Measurements from ENCODE around the gene CDV3. TPM values are rescaled to one million over a fixed set of nuclear protein-coding genes. Genes with fewer than 3 reads are reported as not detected.

The CDV3 gene

GRCh38 chr3:133627789-133628188 lies 54.3 kb downstream of the CDV3 start:
- Histone ChIP-seq H2AFZ (ENCODE audit: low read length) (no peak overlapping the region), H2BK120ac (ENCODE audit: low read depth, low read length) (no peak overlapping the region), H3K9me3 (replicated peaks in 1 of 2; ENCODE audit: control insufficient read depth in 2 of 2, insufficient read depth in 1 of 2, low read depth in 1 of 2, low read length in 2 of 2) (no peaks in the 10 kb centered on the region), H4K91ac (ENCODE audit: low read depth, low read length, poor library complexity) (no peak overlapping the region), H2AK5ac (ENCODE audit: low read depth, low read length) (no peak overlapping the region), H2BK5ac (ENCODE audit: low read length) (no peak overlapping the region), H3K18ac (ENCODE audit: low read length) (no peak overlapping the region), H3K4ac (ENCODE audit: low read length) (no peak overlapping the region), H3K14ac (ENCODE audit: low read length) (no peak overlapping the region), H3K9ac (ENCODE audit: low read depth, low read length, poor library complexity) (no peak overlapping the region), H2BK15ac (ENCODE audit: low read length) (no peak overlapping the region), H3K4me2 (ENCODE audit: insufficient read depth, low read length, poor library complexity, severe bottlenecking) (no peak overlapping the region), H3K4me3 (ENCODE audit: low read length in 2 of 2) (no peak overlapping the region), H3K27ac (replicated peaks; ENCODE audit: low read length) (no peak overlapping the region), H2BK12ac (ENCODE audit: low read length) (no peak overlapping the region), H3K27me3 (ENCODE audit: control insufficient read depth in 3 of 3, insufficient read depth in 3 of 3, low read depth in 1 of 3, low read length in 3 of 3) (no peaks in the 10 kb centered on the region), H4K8ac (ENCODE audit: low read depth, low read length) (no peak overlapping the region), H3K79me1 (ENCODE audit: low read depth, low read length) (no peaks in the 10 kb centered on the region), H3K4me1 (ENCODE audit: control insufficient read depth in 2 of 2, insufficient read depth in 1 of 2, low read depth in 1 of 2, low read length in 2 of 2) (no peaks in the 10 kb centered on the region), H3K36me3 (replicated peaks in 1 of 2; ENCODE audit: control insufficient read depth in 2 of 2, insufficient read depth in 2 of 2, low read length in 2 of 2) (peaks cover 17 to 96% of the 10 kb centered on the region in 2 donors), H3K23ac (ENCODE audit: low read depth, low read length, poor library complexity) (no peak overlapping the region)
- DNase-seq (ENCODE audit: low spot score): no peak

- Histone ChIP-seq H3K9me3 (replicated peaks in 1 of 2; ENCODE audit: control insufficient read depth in 2 of 2, insufficient read depth in 1 of 2, low read depth in 1 of 2, low read length in 2 of 2) (no peaks in the 10 kb centered on the region), H2BK120ac (ENCODE audit: low read depth, low read length) (no peak overlapping the region), H3K4me2 (ENCODE audit: insufficient read depth, low read length, poor library complexity, severe bottlenecking) (no peak overlapping the region), H3K9ac (ENCODE audit: low read depth, low read length, poor library complexity) (no peak overlapping the region), H2BK15ac (ENCODE audit: low read length) (no peak overlapping the region), H2AK5ac (ENCODE audit: low read depth, low read length) (no peak overlapping the region), H4K8ac (ENCODE audit: low read depth, low read length) (no peak overlapping the region), H3K79me1 (ENCODE audit: low read depth, low read length) (no peaks in the 10 kb centered on the region), H3K4me1 (ENCODE audit: control insufficient read depth in 2 of 2, insufficient read depth in 1 of 2, low read depth in 1 of 2, low read length in 2 of 2) (no peaks in the 10 kb centered on the region), H3K18ac (ENCODE audit: low read length) (no peak overlapping the region), H3K4ac (ENCODE audit: low read length) (no peak overlapping the region), H3K23ac (ENCODE audit: low read depth, low read length, poor library complexity) (no peak overlapping the region), H2BK12ac (ENCODE audit: low read length) (no peak overlapping the region), H3K27ac (replicated peaks; ENCODE audit: low read length) (no peak overlapping the region), H3K14ac (ENCODE audit: low read length) (no peak overlapping the region), H4K91ac (ENCODE audit: low read depth, low read length, poor library complexity) (no peak overlapping the region), H2BK5ac (ENCODE audit: low read length) (no peak overlapping the region), H3K36me3 (replicated peaks in 1 of 2; ENCODE audit: control insufficient read depth in 2 of 2, insufficient read depth in 2 of 2, low read length in 2 of 2) (peaks cover 18 to 95% of the 10 kb centered on the region in 2 donors), H3K27me3 (ENCODE audit: control insufficient read depth in 3 of 3, insufficient read depth in 3 of 3, low read depth in 1 of 3, low read length in 3 of 3) (no peaks in the 10 kb centered on the region), H3K4me3 (ENCODE audit: low read length in 2 of 2) (no peak overlapping the region), H2AFZ (ENCODE audit: low read length) (no peak overlapping the region)
- WGBS, 2 donors (ENCODE audit: extremely low coverage in 2 of 2, insufficient read length in 2 of 2, insufficient replicate concordance in 1 of 2): no CpG with 5 or more reads among the region's 2 CpGs
- DNase-seq (ENCODE audit: low spot score): no peak
These were observed 55.7 kb downstream of the CDV3 start for GRCh38 chr3:133629146-133629545.

GRCh38 chr3:133633439-133633838 lies 60.0 kb downstream of the CDV3 start:
- H3K4ac ChIP-seq (ENCODE audit: low read length): no peak overlapping the region
- no peaks in the 10 kb centered on the region for H3K27me3 ChIP-seq (ENCODE audit: control insufficient read depth in 3 of 3, insufficient read depth in 3 of 3, low read depth in 1 of 3, low read length in 3 of 3)
- H3K79me1 ChIP-seq (ENCODE audit: low read depth, low read length): no peaks in the 10 kb centered on the region
- H3K4me2 ChIP-seq (ENCODE audit: insufficient read depth, low read length, poor library complexity, severe bottlenecking): no peak overlapping the region
- no peak overlapping the region for H3K4me3 ChIP-seq (ENCODE audit: low read length in 2 of 2)
- no peak overlapping the region for H2AK5ac ChIP-seq (ENCODE audit: low read depth, low read length)
- H3K18ac ChIP-seq (ENCODE audit: low read length): no peak overlapping the region
- H4K8ac ChIP-seq (ENCODE audit: low read depth, low read length): no peak overlapping the region
- H3K9me3 ChIP-seq (replicated peaks in 1 of 2; ENCODE audit: control insufficient read depth in 2 of 2, insufficient read depth in 1 of 2, low read depth in 1 of 2, low read length in 2 of 2): no peaks in the 10 kb centered on the region
- WGBS, 2 donors (ENCODE audit: extremely low coverage in 2 of 2, insufficient read length in 2 of 2, insufficient replicate concordance in 1 of 2): no CpG with 5 or more reads among the region's 4 CpGs
- no peak overlapping the region for H3K9ac ChIP-seq (ENCODE audit: low read depth, low read length, poor library complexity)
- no peak overlapping the region for H2BK120ac ChIP-seq (ENCODE audit: low read depth, low read length)
- no peak overlapping the region for H2BK5ac ChIP-seq (ENCODE audit: low read length)
- H3K36me3 ChIP-seq (replicated peaks in 1 of 2; ENCODE audit: control insufficient read depth in 2 of 2, insufficient read depth in 2 of 2, low read length in 2 of 2): peaks cover 17 to 93% of the 10 kb centered on the region in 2 donors
- no peak overlapping the region for H2BK12ac ChIP-seq (ENCODE audit: low read length)
- H3K14ac ChIP-seq (ENCODE audit: low read length): no peak overlapping the region
- no peak overlapping the region for H4K91ac ChIP-seq (ENCODE audit: low read depth, low read length, poor library complexity)
- no peak for DNase-seq (ENCODE audit: low spot score)
- no peak overlapping the region for H3K23ac ChIP-seq (ENCODE audit: low read depth, low read length, poor library complexity)
- H3K4me1 ChIP-seq (ENCODE audit: control insufficient read depth in 2 of 2, insufficient read depth in 1 of 2, low read depth in 1 of 2, low read length in 2 of 2): no peaks in the 10 kb centered on the region
- no peak overlapping the region for H2AFZ ChIP-seq (ENCODE audit: low read length)
- H2BK15ac ChIP-seq (ENCODE audit: low read length): no peak overlapping the region
- no peak overlapping the region for H3K27ac ChIP-seq (replicated peaks; ENCODE audit: low read length)

Small RNAs within 50 kb of the gene (small RNA-seq; reads per million reads assigned to genes)
- not detected for gene AC022296.2 (ENCODE audit: insufficient read depth)
- gene RF00438 (ENCODE audit: insufficient read depth): not detected
